ENCODE measurements around the gene HIP1.

- TF ChIP-seq, protein P1, sequence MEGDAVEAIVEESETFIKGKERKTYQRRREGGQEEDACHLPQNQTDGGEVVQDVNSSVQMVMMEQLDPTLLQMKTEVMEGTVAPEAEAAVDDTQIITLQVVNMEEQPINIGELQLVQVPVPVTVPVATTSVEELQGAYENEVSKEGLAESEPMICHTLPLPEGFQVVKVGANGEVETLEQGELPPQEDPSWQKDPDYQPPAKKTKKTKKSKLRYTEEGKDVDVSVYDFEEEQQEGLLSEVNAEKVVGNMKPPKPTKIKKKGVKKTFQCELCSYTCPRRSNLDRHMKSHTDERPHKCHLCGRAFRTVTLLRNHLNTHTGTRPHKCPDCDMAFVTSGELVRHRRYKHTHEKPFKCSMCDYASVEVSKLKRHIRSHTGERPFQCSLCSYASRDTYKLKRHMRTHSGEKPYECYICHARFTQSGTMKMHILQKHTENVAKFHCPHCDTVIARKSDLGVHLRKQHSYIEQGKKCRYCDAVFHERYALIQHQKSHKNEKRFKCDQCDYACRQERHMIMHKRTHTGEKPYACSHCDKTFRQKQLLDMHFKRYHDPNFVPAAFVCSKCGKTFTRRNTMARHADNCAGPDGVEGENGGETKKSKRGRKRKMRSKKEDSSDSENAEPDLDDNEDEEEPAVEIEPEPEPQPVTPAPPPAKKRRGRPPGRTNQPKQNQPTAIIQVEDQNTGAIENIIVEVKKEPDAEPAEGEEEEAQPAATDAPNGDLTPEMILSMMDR (IDR thresholded peaks at IDR 0.05) = no peak
- TF ChIP-seq ZFX (IDR thresholded peaks at IDR 0.05; ENCODE audit: borderline replicate concordance) = no peak
These were observed 206.1 kb downstream of the HIP1 start for GRCh38 chr7:75532639-75533038.
